ENCODE data around the gene GRM4. TPM values are rescaled to one million over a fixed set of nuclear protein-coding genes. Genes with fewer than 3 reads are reported as not detected.

The GRM4 gene
- total RNA-seq, 1 experiment from 2014 or later, result not detected

GRCh38 chr6:34174846-34175399 lies 29.0 kb upstream of the GRM4 start:
- Mint-ChIP-seq H3K27ac (ENCODE audit: low read depth, unreplicated experiment) (no peak overlapping the region), H3K36me3 (ENCODE audit: insufficient read depth, unreplicated experiment) (no peaks in the 10 kb centered on the region), H3K27me3 (ENCODE audit: insufficient read depth, unreplicated experiment) (no peaks in the 10 kb centered on the region), H3K9me3 (ENCODE audit: unreplicated experiment) (no peaks in the 10 kb centered on the region), H3K4me3 (ENCODE audit: unreplicated experiment) (no peak overlapping the region), H3K4me1 (ENCODE audit: insufficient read depth, unreplicated experiment) (peaks cover 7% of the 10 kb centered on the region)
- intact Hi-C loops (cut with micrococcal nuclease), result no loop called here
- ChIA-PET CTCF (no interaction called here), POLR2A (no interaction called here)
- no peak for DNase-seq (ENCODE audit: unreplicated experiment)
- no peak for TF ChIP-seq CTCF (IDR thresholded peaks at IDR 0.05; ENCODE audit: unreplicated experiment)
- BruUV-seq (replicated peaks), result no TSS peak

GRCh38 chr6:34172961-34173775 lies 27.3 kb upstream of the GRM4 start:
- ChIA-PET POLR2A (interaction anchor here (0.9 kb wide), 1 partner anchor 253 kb away, joined by 3 read pairs; the partner anchor contains the start of gene RPS10), CTCF (interaction anchor here (0.7 to 1.6 kb wide), 5 partner anchors 10 to 925 kb away, joined by 3 to 5 read pairs (median 3); no protein-coding TSS in a partner anchor)
- Mint-ChIP-seq H3K9me3 (ENCODE audit: unreplicated experiment) (no peaks in the 10 kb centered on the region), H3K4me1 (ENCODE audit: insufficient read depth, unreplicated experiment) (peaks cover 7% of the 10 kb centered on the region), H3K36me3 (ENCODE audit: insufficient read depth, unreplicated experiment) (no peaks in the 10 kb centered on the region), H3K4me3 (ENCODE audit: unreplicated experiment) (no peak overlapping the region), H3K27me3 (ENCODE audit: insufficient read depth, unreplicated experiment) (no peaks in the 10 kb centered on the region), H3K27ac (ENCODE audit: low read depth, unreplicated experiment) (no peak overlapping the region)
- BruUV-seq (replicated peaks), result no TSS peak
- TF ChIP-seq CTCF (IDR thresholded peaks at IDR 0.05; ENCODE audit: unreplicated experiment), result no peak
- intact Hi-C loops (cut with micrococcal nuclease), result no loop called here
- no peak for DNase-seq (ENCODE audit: unreplicated experiment)

- Mint-ChIP-seq H3K36me3 (ENCODE audit: insufficient read depth, unreplicated experiment) (no peaks in the 10 kb centered on the region), H3K27me3 (ENCODE audit: insufficient read depth, unreplicated experiment) (peaks cover 19% of the 10 kb centered on the region), H3K27ac (ENCODE audit: low read depth, unreplicated experiment) (no peak overlapping the region), H3K4me1 (ENCODE audit: insufficient read depth, unreplicated experiment) (peaks cover 7% of the 10 kb centered on the region), H3K9me3 (ENCODE audit: unreplicated experiment) (peaks cover 5% of the 10 kb centered on the region), H3K4me3 (ENCODE audit: unreplicated experiment) (no peak overlapping the region)
- ChIA-PET CTCF (interaction anchor here (0.7 to 1.4 kb wide), 3 partner anchors 25 to 439 kb away, joined by 3 read pairs; no protein-coding TSS in a partner anchor), POLR2A (interaction anchor here (0.7 kb wide), 1 partner anchor 1055 kb away, joined by 3 read pairs; no protein-coding TSS in a partner anchor)
- no TSS peak for BruUV-seq (replicated peaks)
- intact Hi-C loops (cut with micrococcal nuclease), result no loop called here
- TF ChIP-seq CTCF (IDR thresholded peaks at IDR 0.05; ENCODE audit: unreplicated experiment), result no peak
- no peak for DNase-seq (ENCODE audit: unreplicated experiment)
Observed at GRCh38 chr6:34170346-34170745, 24.5 kb upstream of the GRM4 start.

- H3K36me3 Mint-ChIP-seq (ENCODE audit: insufficient read depth, unreplicated experiment), result no peaks in the 10 kb centered on the region
- H3K4me3 Mint-ChIP-seq (ENCODE audit: unreplicated experiment), result no peak overlapping the region
- ChIA-PET POLR2A (interaction anchor here (0.7 kb wide), 1 partner anchor 1055 kb away, joined by 3 read pairs; no protein-coding TSS in a partner anchor), CTCF (interaction anchor here (0.6 to 1.4 kb wide), 6 partner anchors 14 to 971 kb away, joined by 3 to 9 read pairs (median 3); no protein-coding TSS in a partner anchor)
- DNase-seq (ENCODE audit: unreplicated experiment), result no peak
- peaks cover 7% of the 10 kb centered on the region for H3K4me1 Mint-ChIP-seq (ENCODE audit: insufficient read depth, unreplicated experiment)
- TF ChIP-seq CTCF (IDR thresholded peaks at IDR 0.05; ENCODE audit: unreplicated experiment), result no peak
- intact Hi-C loops (cut with micrococcal nuclease), result no loop called here
- no peak overlapping the region for H3K27ac Mint-ChIP-seq (ENCODE audit: low read depth, unreplicated experiment)
- no TSS peak for BruUV-seq (replicated peaks)
- peaks cover 23% of the 10 kb centered on the region for H3K27me3 Mint-ChIP-seq (ENCODE audit: insufficient read depth, unreplicated experiment)
- peaks cover 5% of the 10 kb centered on the region for H3K9me3 Mint-ChIP-seq (ENCODE audit: unreplicated experiment)
Observed at GRCh38 chr6:34169897-34170296, 24.0 kb upstream of the GRM4 start.

Measured in MCF 10A (cell line).